Parathyroid adenoma (tissue), 2 donors: ENCODE measurements around the gene SERPINA4.

Experiments
- H2AFZ ChIP-seq: fragments of 300-600 bp; sonication (generic); one replicate; pipeline ENCODE4 v1.7.0; 2017; ENCODE audit warnings: antibody characterized with exemption, mild to moderate bottlenecking
- H3K27ac ChIP-seq: fragments of 300-600 bp; sonication (generic); one replicate; pipeline ENCODE4 v1.7.0; 2017
- H3K27me3 ChIP-seq: fragments of 300-600 bp; sonication (generic); one replicate; pipeline ENCODE4 v1.7.0; 2017; ENCODE audit warnings: low read length; ENCODE audit not compliant: control insufficient read depth, insufficient read depth
- H3K36me3 ChIP-seq: fragments of 300-600 bp; sonication (generic); one replicate; pipeline ENCODE4 v1.7.0; 2017; ENCODE audit warnings: low read length; ENCODE audit not compliant: control insufficient read depth, insufficient read depth
- H3K4me1 ChIP-seq: fragments of 300-600 bp; sonication (generic); one replicate; pipeline ENCODE4 v1.7.0; 2017; ENCODE audit warnings: control low read depth
- H3K4me2 ChIP-seq: fragments of 300-600 bp; sonication (generic); one replicate; pipeline ENCODE4 v1.7.0; 2017; ENCODE audit warnings: low read length
- H3K4me3 ChIP-seq: fragments of 300-600 bp; sonication (generic); one replicate; pipeline ENCODE4 v1.7.0; 2017; ENCODE audit warnings: low read depth, low read length
- H3K79me2 ChIP-seq: fragments of 300-600 bp; sonication (generic); one replicate; pipeline ENCODE4 v1.7.0; 2017; ENCODE audit warnings: control low read depth
- H3K9ac ChIP-seq: fragments of 300-600 bp; sonication (generic); one replicate; pipeline ENCODE4 v1.7.0; 2017; ENCODE audit warnings: mild to moderate bottlenecking
- H3K9me3 ChIP-seq: fragments of 300-600 bp; sonication (generic); one replicate; pipeline ENCODE4 v1.7.0; 2017; ENCODE audit warnings: low read length; ENCODE audit not compliant: control insufficient read depth
- CTCF ChIP-seq: fragments of 300-600 bp; sonication (generic); IDR thresholded peaks from one replicate; pipeline ENCODE4 v1.7.0; 2017; ENCODE audit warnings: antibody characterized with exemption, mild to moderate bottlenecking
- donor health status: primary hyperparathyroidism.

Gene SERPINA4

DNA sequence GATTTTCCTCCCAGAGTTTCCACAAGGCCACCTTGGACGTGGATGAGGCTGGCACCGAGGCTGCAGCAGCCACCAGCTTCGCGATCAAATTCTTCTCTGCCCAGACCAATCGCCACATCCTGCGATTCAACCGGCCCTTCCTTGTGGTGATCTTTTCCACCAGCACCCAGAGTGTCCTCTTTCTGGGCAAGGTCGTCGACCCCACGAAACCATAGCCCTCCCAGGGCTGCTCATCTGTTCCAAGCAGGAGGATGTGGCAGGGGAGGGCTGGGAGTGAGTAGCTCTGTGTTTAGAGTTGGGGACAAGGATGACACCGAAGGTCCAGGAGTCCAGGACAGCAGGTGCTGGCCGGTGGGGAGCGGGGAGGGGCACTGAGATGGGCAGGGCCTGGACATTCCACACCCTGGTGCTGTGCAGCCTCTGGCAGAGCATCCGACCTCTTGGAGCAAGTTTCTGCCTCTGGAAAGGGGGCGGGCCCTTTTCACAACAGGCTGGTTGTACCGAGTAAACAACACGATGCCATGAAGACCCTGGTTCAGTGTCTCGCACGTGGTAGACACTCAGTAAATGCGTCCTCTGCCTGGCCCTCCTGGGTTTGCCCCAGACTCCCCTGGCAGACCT lies 8.2 kb downstream of the SERPINA4 start:
- no peak overlapping the region for H2AFZ ChIP-seq

DNA sequence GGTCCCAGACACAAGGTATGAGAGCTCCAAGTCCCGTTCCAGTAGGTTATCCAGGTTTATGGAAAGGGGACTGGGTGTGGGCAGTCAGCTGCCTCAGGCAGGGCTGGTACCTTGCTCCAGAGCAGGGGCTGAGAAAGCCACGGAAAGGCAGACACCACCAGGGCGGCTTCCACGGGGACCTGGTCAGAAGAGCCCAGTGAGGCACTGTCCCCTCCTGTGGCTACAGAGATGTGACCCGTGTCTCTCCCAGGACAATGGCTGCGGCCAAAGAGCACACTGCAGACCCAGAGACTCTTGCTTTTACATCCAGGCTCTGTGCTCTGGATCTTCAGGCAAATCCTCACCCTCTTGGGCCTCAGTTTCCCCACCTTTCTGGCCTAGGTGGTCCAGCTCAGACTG lies 8.8 kb downstream of the SERPINA4 start:
- Histone ChIP-seq H2AFZ (no peak overlapping the region), H3K4me1 (no peaks in the 10 kb centered on the region), H3K4me2 (no peak overlapping the region), H3K9ac (no peak overlapping the region), H3K4me3 (no peak overlapping the region), H3K79me2 (no peaks in the 10 kb centered on the region), H3K27me3 (no peaks in the 10 kb centered on the region), H3K9me3 (no peaks in the 10 kb centered on the region), H3K36me3 (no peaks in the 10 kb centered on the region), H3K27ac (no peak overlapping the region)
- TF ChIP-seq CTCF = no peak

More for the DNA sequence above, 8.2 kb downstream of the SERPINA4 start:
- Histone ChIP-seq H3K4me3 (no peak overlapping the region), H3K27ac (no peak overlapping the region), H3K27me3 (no peaks in the 10 kb centered on the region), H3K4me2 (no peak overlapping the region), H3K79me2 (no peaks in the 10 kb centered on the region), H3K9me3 (no peaks in the 10 kb centered on the region), H3K9ac (no peak overlapping the region), H3K36me3 (no peaks in the 10 kb centered on the region), H3K4me1 (no peaks in the 10 kb centered on the region)
- no peak for TF ChIP-seq CTCF

DNA sequence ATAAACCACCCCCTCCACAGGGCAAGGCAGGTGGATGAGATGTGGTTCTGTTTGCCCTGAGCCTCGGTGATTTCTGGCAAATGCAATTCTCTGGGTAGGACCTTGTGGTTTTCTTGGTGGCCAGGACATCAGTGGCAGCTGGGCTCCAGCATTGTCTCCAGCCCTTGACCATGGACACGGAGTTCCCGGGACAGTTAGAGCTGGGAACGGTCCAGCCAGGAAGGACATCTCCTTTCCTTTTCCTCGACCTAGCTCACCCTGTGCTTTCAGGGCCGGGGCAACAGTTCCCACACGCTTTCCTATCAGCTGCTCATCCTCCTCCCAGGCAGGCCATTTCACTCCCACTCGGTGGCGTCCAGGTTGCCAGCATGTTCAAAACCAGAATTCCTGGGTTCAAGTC lies 9.2 kb downstream of the SERPINA4 start:
- no peak overlapping the region for H3K27ac ChIP-seq

GRCh38 chr14:94571395-94571794 lies 10.2 kb downstream of the SERPINA4 start:
- H3K9me3 ChIP-seq = no peaks in the 10 kb centered on the region
- H3K4me1 ChIP-seq = no peaks in the 10 kb centered on the region
- no peak for TF ChIP-seq CTCF
- H2AFZ ChIP-seq = no peak overlapping the region
- no peak overlapping the region for H3K4me3 ChIP-seq
- H3K79me2 ChIP-seq = no peaks in the 10 kb centered on the region
- no peaks in the 10 kb centered on the region for H3K27me3 ChIP-seq
- no peaks in the 10 kb centered on the region for H3K36me3 ChIP-seq
- H3K27ac ChIP-seq = no peak overlapping the region
- H3K9ac ChIP-seq = no peak overlapping the region
- no peak overlapping the region for H3K4me2 ChIP-seq

More for the DNA sequence above, 9.2 kb downstream of the SERPINA4 start:
- no peaks in the 10 kb centered on the region for H3K36me3 ChIP-seq
- no peaks in the 10 kb centered on the region for H3K27me3 ChIP-seq
- TF ChIP-seq CTCF = no peak
- no peak overlapping the region for H3K9ac ChIP-seq
- no peak overlapping the region for H3K4me2 ChIP-seq
- no peaks in the 10 kb centered on the region for H3K79me2 ChIP-seq
- no peak overlapping the region for H2AFZ ChIP-seq
- H3K9me3 ChIP-seq = no peaks in the 10 kb centered on the region
- H3K4me3 ChIP-seq = no peak overlapping the region
- H3K4me1 ChIP-seq = no peaks in the 10 kb centered on the region

DNA sequence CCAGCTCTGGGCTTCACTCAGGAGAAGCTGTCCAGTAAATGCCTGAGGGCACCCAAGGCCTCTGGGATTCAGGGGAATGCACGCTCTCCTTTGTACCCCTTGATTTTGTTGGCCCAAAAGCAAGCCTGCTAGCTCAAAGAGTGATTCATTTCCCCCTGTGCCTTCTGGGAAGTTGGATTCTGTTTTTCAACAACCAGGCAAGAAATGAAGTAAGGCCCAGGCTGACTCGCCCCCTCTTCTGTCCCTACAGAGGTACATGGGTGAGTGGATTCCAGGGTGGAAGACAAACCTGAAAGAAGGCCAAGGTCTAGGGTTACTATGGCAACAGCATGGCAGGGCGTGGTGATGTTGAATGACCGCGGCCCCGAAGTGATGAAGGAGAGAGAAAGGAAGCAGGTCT lies 10.7 kb downstream of the SERPINA4 start:
- TF ChIP-seq CTCF = no peak
- H3K36me3 ChIP-seq = no peaks in the 10 kb centered on the region
- H3K4me3 ChIP-seq = no peak overlapping the region
- no peak overlapping the region for H3K9ac ChIP-seq
- no peaks in the 10 kb centered on the region for H3K9me3 ChIP-seq
- H2AFZ ChIP-seq = no peak overlapping the region
- H3K4me1 ChIP-seq = no peaks in the 10 kb centered on the region
- H3K27me3 ChIP-seq = no peaks in the 10 kb centered on the region
- no peak overlapping the region for H3K4me2 ChIP-seq
- H3K79me2 ChIP-seq = no peaks in the 10 kb centered on the region
- H3K27ac ChIP-seq = no peak overlapping the region
